ENCODE results near the gene OSBPL5. TPM values are rescaled to one million over a fixed set of nuclear protein-coding genes. Genes with fewer than 3 reads are reported as not detected.
A peak's percentile ranks its signal among the peaks of the same experiment; 100 is the strongest.

The OSBPL5 gene
- total RNA-seq, 3 donors from 2014 or later: 2.7 to 5.0 (median 4.0) TPM

- no peaks in the 10 kb centered on the region for H3K9me3 Mint-ChIP-seq
Measured at GRCh38 chr11:3166268-3167142, 1.4 kb upstream of the OSBPL5 start.

GRCh38 chr11:3165916-3166267, 782 bp upstream of the OSBPL5 start:
- Mint-ChIP-seq H3K27me3 (ENCODE audit: low read depth) (peaks cover 60% of the 10 kb centered on the region), H3K9me3 (no peaks in the 10 kb centered on the region), H3K4me1 (ENCODE audit: low read depth) (peaks cover 31% of the 10 kb centered on the region), H3K36me3 (ENCODE audit: insufficient read depth) (no peaks in the 10 kb centered on the region), H3K4me3 (peak overlapping the region; percentile 74)
- DNase-seq (no peak), ATAC-seq (no peak)

More at GRCh38 chr11:3166268-3167142, 1.4 kb upstream of the OSBPL5 start:
- ATAC-seq (no peak), DNase-seq (no peak)
- peaks cover 28% of the 10 kb centered on the region for H3K4me1 Mint-ChIP-seq (ENCODE audit: low read depth)
- H3K4me3 Mint-ChIP-seq: peak overlapping the region; percentile 74
- H3K36me3 Mint-ChIP-seq (ENCODE audit: insufficient read depth): no peaks in the 10 kb centered on the region
- H3K27me3 Mint-ChIP-seq (ENCODE audit: low read depth): peaks cover 59% of the 10 kb centered on the region

DNA sequence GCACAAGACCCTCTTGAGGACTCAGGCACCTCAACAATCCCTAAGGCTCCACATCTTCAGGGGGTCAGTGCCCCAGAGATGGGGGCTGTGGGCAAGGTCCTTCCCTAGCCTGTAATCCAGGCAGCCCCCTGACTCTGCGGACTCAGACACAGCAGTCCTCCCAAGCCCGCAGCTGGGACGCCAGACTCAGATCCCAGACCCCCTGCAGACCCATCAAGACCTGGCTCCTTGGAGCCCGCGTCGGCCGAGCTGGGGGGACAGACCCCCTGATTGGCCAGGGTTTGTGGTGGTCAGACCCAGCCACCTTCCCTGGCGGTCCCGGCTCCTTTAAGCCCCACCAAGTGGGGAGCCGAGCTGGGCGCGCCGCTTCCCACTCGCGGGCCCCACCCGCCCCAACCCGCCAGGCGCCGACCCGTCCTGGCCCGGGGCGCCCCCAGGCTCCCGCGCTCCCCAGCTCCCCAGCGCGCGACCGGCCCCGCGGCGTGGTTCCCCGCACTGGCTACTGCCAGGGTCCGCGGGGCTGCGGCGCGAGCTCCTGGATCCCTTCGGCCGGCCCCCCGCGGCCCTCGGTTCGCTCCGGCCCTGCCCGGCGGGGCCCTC, 458 bp downstream of the OSBPL5 start:
- Mint-ChIP-seq H3K36me3 (ENCODE audit: insufficient read depth) (no peaks in the 10 kb centered on the region), H3K4me1 (ENCODE audit: low read depth) (peaks cover 27% of the 10 kb centered on the region), H3K9me3 (no peaks in the 10 kb centered on the region), H3K4me3 (peak overlapping the region; percentile 68), H3K27me3 (ENCODE audit: low read depth) (peaks cover 53% of the 10 kb centered on the region)
- no peak for DNase-seq
- peak; percentile 25 to 41 for ATAC-seq

DNA sequence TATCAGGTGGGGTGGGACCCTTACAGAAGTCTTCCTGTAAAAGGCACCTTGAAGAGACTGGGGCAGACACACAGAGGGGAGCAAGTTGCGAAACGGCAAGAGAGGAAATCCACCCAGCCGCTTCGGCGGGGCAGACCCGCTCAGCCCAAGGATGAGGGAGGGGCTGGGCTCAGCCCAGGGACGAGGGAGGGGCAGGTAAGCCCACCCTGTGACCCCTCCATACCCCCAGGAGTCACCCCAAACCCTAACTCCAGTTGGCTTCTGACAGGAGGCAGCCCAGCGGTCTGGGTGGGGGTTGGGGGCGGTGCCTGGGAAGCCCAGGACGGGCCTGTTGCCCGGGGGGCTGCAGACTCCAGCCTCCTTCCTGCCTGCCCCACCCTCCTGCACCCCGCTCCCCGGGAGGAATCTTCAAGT, 965 bp downstream of the OSBPL5 start:
- Mint-ChIP-seq H3K9me3 (no peaks in the 10 kb centered on the region), H3K4me1 (ENCODE audit: low read depth) (peaks cover 25% of the 10 kb centered on the region), H3K27me3 (ENCODE audit: low read depth) (peaks cover 52% of the 10 kb centered on the region), H3K4me3 (peak overlapping the region; percentile 74), H3K36me3 (ENCODE audit: insufficient read depth) (no peaks in the 10 kb centered on the region)
- no peak for DNase-seq
- no peak for ATAC-seq

DNA sequence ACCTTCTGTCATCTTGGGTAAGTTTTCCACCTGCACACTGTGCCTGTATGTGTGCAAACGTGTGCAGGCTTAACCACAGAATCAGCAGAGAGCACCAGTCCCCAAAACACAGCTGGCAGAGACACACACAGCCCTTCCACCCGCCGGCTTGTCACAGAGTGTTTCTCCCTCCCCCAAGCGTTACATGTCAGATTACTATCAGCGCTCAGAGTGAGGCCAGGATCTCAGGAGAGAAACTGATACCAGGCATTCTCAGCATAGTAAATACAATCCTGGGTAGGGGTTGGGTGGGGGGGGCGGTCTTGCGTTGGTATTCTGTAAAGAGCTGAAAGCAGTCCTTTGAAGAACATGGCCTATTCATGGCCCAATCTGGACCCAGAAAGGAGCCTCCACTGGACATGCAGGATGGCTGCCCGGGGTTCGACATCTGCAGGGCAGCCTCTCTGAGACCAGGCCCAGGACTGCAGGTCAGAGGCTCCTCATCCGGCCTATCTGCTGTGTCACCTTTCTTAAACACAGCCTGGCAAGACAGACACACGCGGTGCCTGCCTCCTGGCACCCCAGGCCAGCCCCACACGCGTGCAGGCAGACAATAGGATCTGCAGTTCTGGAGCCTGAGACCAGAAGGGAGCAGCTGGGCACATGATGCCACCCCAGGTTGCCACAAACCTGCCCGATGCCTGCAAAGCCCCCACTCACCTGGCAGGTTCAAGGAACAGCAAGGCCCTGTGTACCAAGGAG, 1.7 kb downstream of the OSBPL5 start:
- DNase-seq: no peak
- Mint-ChIP-seq H3K27me3 (ENCODE audit: low read depth) (peaks cover 48% of the 10 kb centered on the region), H3K4me1 (ENCODE audit: low read depth) (peaks cover 22% of the 10 kb centered on the region), H3K36me3 (ENCODE audit: insufficient read depth) (no peaks in the 10 kb centered on the region), H3K9me3 (no peaks in the 10 kb centered on the region), H3K4me3 (peak overlapping the region; percentile 74)
- no peak for ATAC-seq

- Mint-ChIP-seq H3K36me3 (ENCODE audit: insufficient read depth) (no peaks in the 10 kb centered on the region), H3K4me1 (ENCODE audit: low read depth) (peaks cover 22% of the 10 kb centered on the region), H3K27me3 (ENCODE audit: low read depth) (peaks cover 40% of the 10 kb centered on the region), H3K9me3 (no peaks in the 10 kb centered on the region), H3K4me3 (peak overlapping the region; percentile 31)
- DNase-seq (peak; percentile 2), ATAC-seq (no peak)
Measured at GRCh38 chr11:3162410-3163240, 2.5 kb downstream of the OSBPL5 start.

DNA sequence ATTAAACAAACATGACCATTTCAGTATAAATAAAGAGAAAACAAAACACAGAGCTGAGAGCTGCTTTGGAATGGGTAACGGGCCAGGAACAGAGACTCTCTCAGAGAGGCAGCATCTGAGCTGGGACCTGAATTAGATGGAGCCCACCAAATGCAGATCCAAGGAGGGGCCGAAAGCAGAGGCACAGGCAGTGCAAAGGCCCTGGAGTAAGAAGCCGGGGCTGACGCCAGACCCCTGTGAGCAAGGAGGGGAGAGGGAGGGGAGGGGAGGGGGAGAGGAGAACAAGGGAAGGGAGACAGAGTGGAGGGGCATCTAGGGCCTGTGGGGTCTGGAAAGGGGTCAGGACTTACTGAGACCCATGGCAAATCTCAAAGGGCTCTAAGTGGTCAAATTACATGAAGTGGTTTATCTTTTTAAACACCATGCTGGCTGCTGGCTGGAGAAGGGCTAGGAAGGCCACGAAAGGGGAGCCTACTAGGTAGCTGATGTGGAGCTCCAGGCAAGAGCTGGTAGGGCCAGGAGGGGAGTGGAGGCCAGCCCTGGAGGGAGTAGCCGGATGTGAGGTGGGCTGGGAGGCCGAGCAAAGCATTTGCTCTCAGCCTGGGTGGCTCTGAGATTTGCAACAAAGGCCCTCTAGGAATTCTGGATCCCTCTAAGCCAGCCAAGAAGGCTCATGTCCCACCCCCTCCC, 3.2 kb downstream of the OSBPL5 start:
- no peak overlapping the region for H3K4me3 Mint-ChIP-seq
- DNase-seq (no peak), ATAC-seq (no peak)
- H3K9me3 Mint-ChIP-seq: no peaks in the 10 kb centered on the region
- H3K36me3 Mint-ChIP-seq (ENCODE audit: insufficient read depth): no peaks in the 10 kb centered on the region
- H3K27me3 Mint-ChIP-seq (ENCODE audit: low read depth): peaks cover 33% of the 10 kb centered on the region
- peaks cover 22% of the 10 kb centered on the region for H3K4me1 Mint-ChIP-seq (ENCODE audit: low read depth)

DNA sequence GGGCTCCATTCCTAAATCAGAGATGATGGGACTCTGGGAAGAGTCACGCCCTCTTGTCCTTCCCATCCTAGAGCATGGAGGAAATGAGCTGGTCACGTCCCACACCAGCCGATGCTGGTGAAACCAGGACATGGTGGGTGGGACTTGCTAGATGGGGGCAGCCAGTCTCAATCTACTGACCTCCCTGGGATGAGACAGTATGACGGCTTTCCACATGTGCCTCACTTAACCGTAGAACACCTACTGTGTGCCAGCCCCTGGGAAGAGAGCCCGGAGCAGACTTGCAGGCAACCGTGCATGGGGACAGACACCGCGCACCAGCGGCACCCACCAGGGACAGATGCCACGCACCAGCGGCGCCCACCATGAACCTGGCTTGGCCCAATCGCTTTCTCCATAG, 3.8 kb downstream of the OSBPL5 start:
- Mint-ChIP-seq H3K27me3 (ENCODE audit: low read depth) (peaks cover 27% of the 10 kb centered on the region), H3K4me3 (no peak overlapping the region), H3K9me3 (no peaks in the 10 kb centered on the region), H3K36me3 (ENCODE audit: insufficient read depth) (no peaks in the 10 kb centered on the region), H3K4me1 (ENCODE audit: low read depth) (peaks cover 22% of the 10 kb centered on the region)
- DNase-seq (no peak), ATAC-seq (no peak)

DNA sequence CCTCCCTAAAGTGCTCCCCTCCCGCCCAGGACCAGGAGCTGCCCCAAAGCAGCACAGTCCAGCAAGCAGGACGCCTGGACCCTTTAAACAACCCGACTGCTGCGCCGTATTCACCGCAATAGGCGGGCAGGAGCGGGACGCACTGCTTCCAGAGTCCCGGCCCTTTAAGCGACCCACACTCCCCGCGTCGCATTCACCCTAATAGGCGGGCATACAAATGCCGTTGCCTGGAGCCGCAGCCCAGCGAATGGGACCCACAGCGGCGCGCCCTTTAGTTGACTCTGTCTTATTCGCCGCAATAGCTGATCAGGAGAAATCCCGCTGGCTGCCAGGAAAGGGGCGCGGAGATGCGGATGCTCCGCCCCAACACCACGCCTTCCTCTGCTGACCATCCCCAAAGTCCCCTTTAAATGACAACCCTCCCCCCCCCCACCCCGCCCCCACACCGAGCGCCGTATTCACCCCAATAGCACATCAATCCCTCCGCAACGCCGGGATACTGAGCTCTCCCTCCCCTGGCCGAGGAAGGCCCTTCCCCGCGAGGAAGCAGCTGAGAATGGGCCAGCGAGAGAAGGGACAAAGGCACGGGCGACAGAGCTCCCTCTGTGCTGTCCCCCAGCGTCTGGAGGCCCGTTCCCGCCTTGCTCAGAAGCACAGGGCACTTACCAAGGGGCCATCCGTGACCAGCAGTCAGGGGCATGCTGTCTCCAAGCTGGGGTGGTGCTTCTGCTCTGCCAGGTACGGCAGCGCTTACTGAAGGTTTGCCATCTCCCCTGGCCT, 4.7 kb downstream of the OSBPL5 start:
- Mint-ChIP-seq H3K27me3 (ENCODE audit: low read depth) (peaks cover 20% of the 10 kb centered on the region), H3K4me1 (ENCODE audit: low read depth) (peaks cover 17% of the 10 kb centered on the region), H3K4me3 (no peak overlapping the region), H3K9me3 (no peaks in the 10 kb centered on the region), H3K36me3 (ENCODE audit: insufficient read depth) (no peaks in the 10 kb centered on the region)
- DNase-seq (no peak), ATAC-seq (peak in 1 of 2 donors; percentile 51)

DNA sequence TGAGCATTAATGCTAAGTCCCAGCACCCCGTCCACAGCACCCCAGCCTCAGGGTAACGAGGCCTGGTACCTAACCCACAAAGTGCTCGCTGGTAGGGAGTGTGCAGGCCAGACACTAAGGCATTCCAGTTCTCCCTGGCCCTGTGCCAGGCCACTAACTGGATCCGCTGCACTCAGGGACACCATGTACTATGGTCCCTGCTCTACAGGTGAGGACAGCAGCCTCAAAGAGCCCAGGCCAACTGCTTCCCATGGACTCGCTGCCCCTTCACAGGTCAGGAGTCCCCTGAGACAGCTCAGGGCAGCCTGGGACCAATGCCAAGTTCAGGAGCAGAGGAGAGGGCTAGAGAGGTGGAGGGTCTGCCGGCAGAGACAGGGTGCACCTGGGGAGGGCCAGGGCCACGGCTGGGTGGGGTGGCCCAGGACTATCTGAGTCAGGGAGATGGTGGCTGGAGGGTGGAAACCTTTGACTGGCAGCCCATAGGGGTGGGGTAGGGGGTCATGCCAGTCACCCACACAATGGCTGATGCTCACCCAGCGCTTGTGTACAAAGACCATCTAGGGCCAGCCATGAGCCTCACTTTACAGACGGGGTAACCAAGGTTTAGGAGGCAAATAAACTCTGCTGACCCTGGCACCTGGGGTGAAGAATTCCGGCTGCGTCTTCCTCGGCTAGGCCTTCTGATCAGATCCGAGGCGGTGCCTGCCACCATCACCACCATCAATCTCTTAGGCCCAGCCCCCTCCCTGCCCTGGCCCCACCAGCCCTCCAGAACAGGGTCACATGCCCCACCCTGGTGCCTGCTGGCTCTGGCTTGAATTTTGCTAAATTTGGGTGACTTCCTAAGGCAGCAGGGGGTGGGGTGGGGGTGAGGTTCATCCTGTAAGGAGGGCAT, 5.6 kb downstream of the OSBPL5 start:
- DNase-seq: no peak
- Mint-ChIP-seq H3K27me3 (ENCODE audit: low read depth) (peaks cover 20% of the 10 kb centered on the region), H3K4me1 (ENCODE audit: low read depth) (peaks cover 17% of the 10 kb centered on the region), H3K4me3 (no peak overlapping the region), H3K9me3 (no peaks in the 10 kb centered on the region), H3K36me3 (ENCODE audit: insufficient read depth) (no peaks in the 10 kb centered on the region)
- no peak for ATAC-seq

- Mint-ChIP-seq H3K9me3 (no peaks in the 10 kb centered on the region), H3K4me1 (ENCODE audit: low read depth) (peaks cover 15% of the 10 kb centered on the region), H3K4me3 (no peak overlapping the region), H3K36me3 (ENCODE audit: insufficient read depth) (no peaks in the 10 kb centered on the region), H3K27me3 (ENCODE audit: low read depth) (peaks cover 18% of the 10 kb centered on the region)
- ATAC-seq: no peak
- DNase-seq: no peak
Measured at GRCh38 chr11:3158821-3159220, 6.3 kb downstream of the OSBPL5 start.

- Mint-ChIP-seq H3K9me3 (no peaks in the 10 kb centered on the region), H3K4me1 (ENCODE audit: low read depth) (peaks cover 12% of the 10 kb centered on the region), H3K36me3 (ENCODE audit: insufficient read depth) (no peaks in the 10 kb centered on the region), H3K27me3 (ENCODE audit: low read depth) (peaks cover 15% of the 10 kb centered on the region), H3K4me3 (no peak overlapping the region)
- no peak for DNase-seq
- ATAC-seq: no peak
Measured at GRCh38 chr11:3158131-3158591, 6.9 kb downstream of the OSBPL5 start.

All from activated T-cell treated with anti-CD3 and anti-CD28 coated beads, Interleukin-2, amount 50 U/mL, for 4 hours (primary cell).